GM12878 (cell line): ENCODE measurements around the gene NACC1. TPM values are rescaled to one million over a fixed set of nuclear protein-coding genes. Genes with fewer than 3 reads are reported as not detected.
A peak's percentile ranks its signal among the peaks of the same experiment; 100 is the strongest.

Experiments used
- BACH1 ChIP-seq: fragments of 450-650 bp; IDR thresholded peaks from 2 replicates; pipeline ENCODE4 v1.6.1; 2017; ENCODE audit warnings: mild to moderate bottlenecking, borderline replicate concordance
- EED ChIP-seq: sonication (generic); IDR thresholded peaks from 2 replicates; pipeline ENCODE4 v1.6.1; 2016; ENCODE audit warnings: antibody characterized with exemption, low read depth
- EGR1 ChIP-seq, 2 experiments: IDR thresholded peaks; 1 replicate in 1 of 2; 2 replicates in 1 of 2; pipeline ENCODE4 v1.6.1; 2011 to 2012; ENCODE audit warnings: low read depth in 2 of 2, low read length in 2 of 2, borderline replicate concordance in 1 of 2, mild to moderate bottlenecking in 1 of 2, moderate library complexity in 1 of 2
- GATAD2B ChIP-seq: fragments of 450-650 bp; conservative IDR thresholded peaks from 2 replicates; pipeline ENCODE4 v1.6.1; 2017; ENCODE audit warnings: low read depth, mild to moderate bottlenecking, moderate library complexity
- MTA2 ChIP-seq: fragments of 450-650 bp; IDR thresholded peaks from 2 replicates; pipeline ENCODE4 v1.6.1; 2016; ENCODE audit warnings: low read depth, mild to moderate bottlenecking, moderate library complexity
- NRF1 ChIP-seq: conservative IDR thresholded peaks from 2 replicates; pipeline ENCODE4 v1.6.1; 2011; ENCODE audit warnings: mild to moderate bottlenecking, low read depth, low read length, improper control_type of control experiment
- PML ChIP-seq: IDR thresholded peaks from 2 replicates; pipeline ENCODE4 v1.6.1; 2012; ENCODE audit warnings: low read length, inconsistent platforms
- POLR2AphosphoS2 ChIP-seq: IDR thresholded peaks from 2 replicates; pipeline ENCODE4 v1.6.1; 2011; ENCODE audit warnings: low read depth, mild to moderate bottlenecking, low read length, improper control_type of control experiment, moderate library complexity
- SIN3A ChIP-seq: IDR thresholded peaks from 2 replicates; pipeline ENCODE4 v1.6.1; 2012; ENCODE audit warnings: low read depth, low read length, improper control_type of control experiment
- SP1 ChIP-seq: IDR thresholded peaks from one replicate; pipeline ENCODE4 v1.6.1; 2011; ENCODE audit warnings: low read depth, low read length
- TAF1 ChIP-seq: IDR thresholded peaks from 2 replicates; pipeline ENCODE4 v1.6.1; 2011; ENCODE audit warnings: mild to moderate bottlenecking, low read depth, low read length, borderline replicate concordance
- polyA plus RNA-seq, 11 experiments: library from polyadenylated mRNA; depleted of rRNA in 4 of 11; unstranded in 6 of 11; stranded (reverse) in 5 of 11; fragments of >200 nt; fragmentation: Nextera tagmentation in 4 of 11; fragmentation: Illumina TruSeq in 1 of 11; extraction: Ambion mirVana in 4 of 11; extraction: Trizol in 1 of 11; gene quantifications; 1 replicate in 1 of 11; 2 replicates in 10 of 11; pipeline versions ENCODE4 v1.2.1 to v1.2.3, GENCODE V29; 2011 to 2016; ENCODE audit warnings: inconsistent platforms in 2 of 11, missing spikeins in 2 of 11, low read depth in 1 of 11
- total RNA-seq, 4 experiments: library from RNA; depleted of rRNA in 3 of 4; stranded (reverse); fragments of >200 nt in 3 of 4; fragmentation: Illumina TruSeq in 1 of 4; extraction: Trizol in 1 of 4; gene quantifications; 2 replicates each; pipeline versions ENCODE4 v1.2.1 to v1.2.3, GENCODE V29; 2013 to 2021
- TF ChIP-seq, protein P1 (sequence below): IDR thresholded peaks from 2 replicates; pipeline ENCODE4 v1.6.1; 2012; ENCODE audit warnings: low read depth, low read length, improper control_type of control experiment
- TF ChIP-seq, protein P2 (sequence below): fragments of 450-650 bp; IDR thresholded peaks from 2 replicates; pipeline ENCODE4 v1.6.1; 2017; ENCODE audit warnings: antibody characterized with exemption, mild to moderate bottlenecking, moderate library complexity
- TF ChIP-seq, protein P3 (sequence below): IDR thresholded peaks from 2 replicates; pipeline ENCODE4 v1.6.1; 2012; ENCODE audit warnings: mild to moderate bottlenecking, low read depth, low read length
- TF ChIP-seq, protein P4 (sequence below), 3 experiments: IDR thresholded peaks in 2 of 3; conservative IDR thresholded peaks in 1 of 3; 2 replicates each; pipeline ENCODE4 v1.5.1; 2011; ENCODE audit warnings: low read depth in 3 of 3, low read length in 3 of 3, mild to moderate bottlenecking in 3 of 3, control low read depth in 2 of 3, moderate library complexity in 2 of 3, inconsistent platforms in 1 of 3, mixed read lengths in 1 of 3; ENCODE audit not compliant: control insufficient read depth in 2 of 3, insufficient read depth in 1 of 3; ENCODE audit errors: extremely low read depth in 1 of 3
- TF ChIP-seq, protein P5 (sequence below): fragments of 450-650 bp; IDR thresholded peaks from 2 replicates; pipeline ENCODE4 v1.6.1; 2016; ENCODE audit warnings: mild to moderate bottlenecking, moderate library complexity, borderline replicate concordance

The NACC1 gene
- total and polyA plus RNA-seq, 10 of the 15 experiments (the other 5 are each of a cell fraction or from before 2014, with no cell fraction given) = 0.18 to 120 (median 19.2) TPM

DNA sequence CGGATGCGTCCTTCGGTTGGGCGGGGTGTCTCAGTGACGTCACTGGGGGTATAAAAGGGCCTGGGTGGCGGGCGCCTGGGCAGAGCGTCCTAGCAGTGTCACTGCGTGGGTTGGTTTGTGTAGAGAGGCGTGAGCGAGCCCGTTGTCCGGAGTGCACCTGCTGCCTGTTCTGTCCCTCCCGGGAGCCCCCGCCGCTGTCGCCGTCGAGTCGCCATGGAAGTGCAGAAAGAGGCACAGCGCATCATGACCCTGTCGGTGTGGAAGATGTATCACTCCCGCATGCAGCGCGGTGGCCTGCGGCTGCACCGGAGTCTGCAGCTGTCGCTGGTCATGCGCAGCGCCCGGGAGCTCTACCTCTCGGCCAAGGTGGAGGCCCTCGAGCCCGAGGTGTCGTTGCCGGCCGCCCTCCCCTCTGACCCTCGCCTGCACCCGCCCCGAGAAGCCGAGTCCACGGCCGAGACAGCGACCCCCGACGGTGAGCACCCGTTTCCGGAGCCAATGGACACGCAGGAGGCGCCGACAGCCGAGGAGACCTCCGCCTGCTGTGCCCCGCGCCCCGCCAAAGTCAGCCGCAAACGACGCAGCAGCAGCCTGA is 35.0 kb downstream of the NACC1 start (continued):
- TF ChIP-seq, protein P1, sequence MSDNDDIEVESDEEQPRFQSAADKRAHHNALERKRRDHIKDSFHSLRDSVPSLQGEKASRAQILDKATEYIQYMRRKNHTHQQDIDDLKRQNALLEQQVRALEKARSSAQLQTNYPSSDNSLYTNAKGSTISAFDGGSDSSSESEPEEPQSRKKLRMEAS = peak; percentile 17; the same call in 1 of the 2 replicates
- TF ChIP-seq EGR1 (IDR thresholded peaks at IDR 0.05; ENCODE audit: borderline replicate concordance in 1 of 2, low read depth in 2 of 2, low read length in 2 of 2) (peak; percentile 52 to 88), MTA2 (no peak), SP1 (no peak), EED (0 out of 2 replicates have a peak, but pooled peaks have one; percentile 8), SIN3A (peak; percentile 60; the same call in 1 of the 2 replicates), POLR2AphosphoS2 (peak; percentile 100), TAF1 (peak; percentile 98), GATAD2B (peak; percentile 70), PML (no peak), NRF1 (no peak), BACH1 (peak; percentile 94; the same call in 1 of the 2 replicates)
- TF ChIP-seq, protein P2, sequence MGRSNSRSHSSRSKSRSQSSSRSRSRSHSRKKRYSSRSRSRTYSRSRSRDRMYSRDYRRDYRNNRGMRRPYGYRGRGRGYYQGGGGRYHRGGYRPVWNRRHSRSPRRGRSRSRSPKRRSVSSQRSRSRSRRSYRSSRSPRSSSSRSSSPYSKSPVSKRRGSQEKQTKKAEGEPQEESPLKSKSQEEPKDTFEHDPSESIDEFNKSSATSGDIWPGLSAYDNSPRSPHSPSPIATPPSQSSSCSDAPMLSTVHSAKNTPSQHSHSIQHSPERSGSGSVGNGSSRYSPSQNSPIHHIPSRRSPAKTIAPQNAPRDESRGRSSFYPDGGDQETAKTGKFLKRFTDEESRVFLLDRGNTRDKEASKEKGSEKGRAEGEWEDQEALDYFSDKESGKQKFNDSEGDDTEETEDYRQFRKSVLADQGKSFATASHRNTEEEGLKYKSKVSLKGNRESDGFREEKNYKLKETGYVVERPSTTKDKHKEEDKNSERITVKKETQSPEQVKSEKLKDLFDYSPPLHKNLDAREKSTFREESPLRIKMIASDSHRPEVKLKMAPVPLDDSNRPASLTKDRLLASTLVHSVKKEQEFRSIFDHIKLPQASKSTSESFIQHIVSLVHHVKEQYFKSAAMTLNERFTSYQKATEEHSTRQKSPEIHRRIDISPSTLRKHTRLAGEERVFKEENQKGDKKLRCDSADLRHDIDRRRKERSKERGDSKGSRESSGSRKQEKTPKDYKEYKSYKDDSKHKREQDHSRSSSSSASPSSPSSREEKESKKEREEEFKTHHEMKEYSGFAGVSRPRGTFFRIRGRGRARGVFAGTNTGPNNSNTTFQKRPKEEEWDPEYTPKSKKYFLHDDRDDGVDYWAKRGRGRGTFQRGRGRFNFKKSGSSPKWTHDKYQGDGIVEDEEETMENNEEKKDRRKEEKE = no peak
- TF ChIP-seq, protein P3, sequence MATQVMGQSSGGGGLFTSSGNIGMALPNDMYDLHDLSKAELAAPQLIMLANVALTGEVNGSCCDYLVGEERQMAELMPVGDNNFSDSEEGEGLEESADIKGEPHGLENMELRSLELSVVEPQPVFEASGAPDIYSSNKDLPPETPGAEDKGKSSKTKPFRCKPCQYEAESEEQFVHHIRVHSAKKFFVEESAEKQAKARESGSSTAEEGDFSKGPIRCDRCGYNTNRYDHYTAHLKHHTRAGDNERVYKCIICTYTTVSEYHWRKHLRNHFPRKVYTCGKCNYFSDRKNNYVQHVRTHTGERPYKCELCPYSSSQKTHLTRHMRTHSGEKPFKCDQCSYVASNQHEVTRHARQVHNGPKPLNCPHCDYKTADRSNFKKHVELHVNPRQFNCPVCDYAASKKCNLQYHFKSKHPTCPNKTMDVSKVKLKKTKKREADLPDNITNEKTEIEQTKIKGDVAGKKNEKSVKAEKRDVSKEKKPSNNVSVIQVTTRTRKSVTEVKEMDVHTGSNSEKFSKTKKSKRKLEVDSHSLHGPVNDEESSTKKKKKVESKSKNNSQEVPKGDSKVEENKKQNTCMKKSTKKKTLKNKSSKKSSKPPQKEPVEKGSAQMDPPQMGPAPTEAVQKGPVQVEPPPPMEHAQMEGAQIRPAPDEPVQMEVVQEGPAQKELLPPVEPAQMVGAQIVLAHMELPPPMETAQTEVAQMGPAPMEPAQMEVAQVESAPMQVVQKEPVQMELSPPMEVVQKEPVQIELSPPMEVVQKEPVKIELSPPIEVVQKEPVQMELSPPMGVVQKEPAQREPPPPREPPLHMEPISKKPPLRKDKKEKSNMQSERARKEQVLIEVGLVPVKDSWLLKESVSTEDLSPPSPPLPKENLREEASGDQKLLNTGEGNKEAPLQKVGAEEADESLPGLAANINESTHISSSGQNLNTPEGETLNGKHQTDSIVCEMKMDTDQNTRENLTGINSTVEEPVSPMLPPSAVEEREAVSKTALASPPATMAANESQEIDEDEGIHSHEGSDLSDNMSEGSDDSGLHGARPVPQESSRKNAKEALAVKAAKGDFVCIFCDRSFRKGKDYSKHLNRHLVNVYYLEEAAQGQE = peak; percentile 34; the same call in 1 of the 2 replicates
- TF ChIP-seq, protein P4, sequence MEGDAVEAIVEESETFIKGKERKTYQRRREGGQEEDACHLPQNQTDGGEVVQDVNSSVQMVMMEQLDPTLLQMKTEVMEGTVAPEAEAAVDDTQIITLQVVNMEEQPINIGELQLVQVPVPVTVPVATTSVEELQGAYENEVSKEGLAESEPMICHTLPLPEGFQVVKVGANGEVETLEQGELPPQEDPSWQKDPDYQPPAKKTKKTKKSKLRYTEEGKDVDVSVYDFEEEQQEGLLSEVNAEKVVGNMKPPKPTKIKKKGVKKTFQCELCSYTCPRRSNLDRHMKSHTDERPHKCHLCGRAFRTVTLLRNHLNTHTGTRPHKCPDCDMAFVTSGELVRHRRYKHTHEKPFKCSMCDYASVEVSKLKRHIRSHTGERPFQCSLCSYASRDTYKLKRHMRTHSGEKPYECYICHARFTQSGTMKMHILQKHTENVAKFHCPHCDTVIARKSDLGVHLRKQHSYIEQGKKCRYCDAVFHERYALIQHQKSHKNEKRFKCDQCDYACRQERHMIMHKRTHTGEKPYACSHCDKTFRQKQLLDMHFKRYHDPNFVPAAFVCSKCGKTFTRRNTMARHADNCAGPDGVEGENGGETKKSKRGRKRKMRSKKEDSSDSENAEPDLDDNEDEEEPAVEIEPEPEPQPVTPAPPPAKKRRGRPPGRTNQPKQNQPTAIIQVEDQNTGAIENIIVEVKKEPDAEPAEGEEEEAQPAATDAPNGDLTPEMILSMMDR (IDR thresholded peaks at IDR 0.05 in 2 of 3, conservative IDR thresholded peaks at IDR 0.05 in 1 of 3; ENCODE audit: control insufficient read depth in 2 of 3, extremely low read depth in 1 of 3, insufficient read depth in 1 of 3, low read depth in 3 of 3, low read length in 3 of 3) = no peak; a peak in 2 of 6 replicates
- TF ChIP-seq, protein P5, sequence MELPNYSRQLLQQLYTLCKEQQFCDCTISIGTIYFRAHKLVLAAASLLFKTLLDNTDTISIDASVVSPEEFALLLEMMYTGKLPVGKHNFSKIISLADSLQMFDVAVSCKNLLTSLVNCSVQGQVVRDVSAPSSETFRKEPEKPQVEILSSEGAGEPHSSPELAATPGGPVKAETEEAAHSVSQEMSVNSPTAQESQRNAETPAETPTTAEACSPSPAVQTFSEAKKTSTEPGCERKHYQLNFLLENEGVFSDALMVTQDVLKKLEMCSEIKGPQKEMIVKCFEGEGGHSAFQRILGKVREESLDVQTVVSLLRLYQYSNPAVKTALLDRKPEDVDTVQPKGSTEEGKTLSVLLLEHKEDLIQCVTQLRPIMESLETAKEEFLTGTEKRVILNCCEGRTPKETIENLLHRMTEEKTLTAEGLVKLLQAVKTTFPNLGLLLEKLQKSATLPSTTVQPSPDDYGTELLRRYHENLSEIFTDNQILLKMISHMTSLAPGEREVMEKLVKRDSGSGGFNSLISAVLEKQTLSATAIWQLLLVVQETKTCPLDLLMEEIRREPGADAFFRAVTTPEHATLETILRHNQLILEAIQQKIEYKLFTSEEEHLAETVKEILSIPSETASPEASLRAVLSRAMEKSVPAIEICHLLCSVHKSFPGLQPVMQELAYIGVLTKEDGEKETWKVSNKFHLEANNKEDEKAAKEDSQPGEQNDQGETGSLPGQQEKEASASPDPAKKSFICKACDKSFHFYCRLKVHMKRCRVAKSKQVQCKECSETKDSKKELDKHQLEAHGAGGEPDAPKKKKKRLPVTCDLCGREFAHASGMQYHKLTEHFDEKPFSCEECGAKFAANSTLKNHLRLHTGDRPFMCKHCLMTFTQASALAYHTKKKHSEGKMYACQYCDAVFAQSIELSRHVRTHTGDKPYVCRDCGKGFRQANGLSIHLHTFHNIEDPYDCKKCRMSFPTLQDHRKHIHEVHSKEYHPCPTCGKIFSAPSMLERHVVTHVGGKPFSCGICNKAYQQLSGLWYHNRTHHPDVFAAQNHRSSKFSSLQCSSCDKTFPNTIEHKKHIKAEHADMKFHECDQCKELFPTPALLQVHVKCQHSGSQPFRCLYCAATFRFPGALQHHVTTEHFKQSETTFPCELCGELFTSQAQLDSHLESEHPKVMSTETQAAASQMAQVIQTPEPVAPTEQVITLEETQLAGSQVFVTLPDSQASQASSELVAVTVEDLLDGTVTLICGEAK = no peak
